RWPE2 (cell line): ENCODE results near the gene ZNF620.

Experiments
- ATAC-seq: fragments of 200-7000 bp; cut with Tn5 transposase; 3 replicates; pipeline ENCODE4 v1.9.1; 2021; ENCODE audit warnings: low read depth
- DNase-seq: peaks from one replicate; pipeline ENCODE4 v3.0.0-alpha.2; 2020; ENCODE audit warnings: low spot score
- H3K27ac ChIP-seq: fragments of 450-650 bp; 2 replicates; pipeline ENCODE4 v1.5.1; 2017; ENCODE audit warnings: mild to moderate bottlenecking; ENCODE audit not compliant: poor library complexity, severe bottlenecking
- H3K27me3 ChIP-seq: fragments of 250-450 bp; sonication (Bioruptor Pico); 2 replicates; pipeline ENCODE4 v1.5.1; 2021; ENCODE audit warnings: mild to moderate bottlenecking, moderate library complexity; ENCODE audit not compliant: insufficient read depth, poor library complexity, severe bottlenecking
- H3K36me3 ChIP-seq: fragments of 250-450 bp; sonication (Bioruptor Pico); 2 replicates; pipeline ENCODE4 v1.5.1; 2020; ENCODE audit warnings: low read depth, mild to moderate bottlenecking, moderate library complexity
- H3K4me1 ChIP-seq: fragments of 250-450 bp; sonication (Bioruptor Pico); 2 replicates; pipeline ENCODE4 v1.5.1; 2021; ENCODE audit warnings: mild to moderate bottlenecking, moderate library complexity; ENCODE audit not compliant: insufficient read depth, poor library complexity, severe bottlenecking
- H3K4me3 ChIP-seq: fragments of 250-450 bp; sonication (Bioruptor Pico); 2 replicates; pipeline ENCODE4 v1.5.1; 2021; ENCODE audit warnings: mild to moderate bottlenecking, moderate library complexity; ENCODE audit not compliant: severe bottlenecking
- H3K9me3 ChIP-seq: fragments of 250-450 bp; sonication (Bioruptor Pico); 2 replicates; pipeline ENCODE4 v1.5.1; 2021; ENCODE audit warnings: mild to moderate bottlenecking, moderate library complexity; ENCODE audit not compliant: severe bottlenecking
- TF ChIP-seq, protein P1 (sequence below): fragments of 450-650 bp; IDR thresholded peaks from one replicate; pipeline ENCODE4 v1.5.1; 2017; ENCODE audit warnings: mild to moderate bottlenecking, moderate library complexity; ENCODE audit not compliant: poor library complexity, severe bottlenecking

Gene ZNF620

GRCh38 chr3:40518067-40518466, 12.2 kb downstream of the ZNF620 start:
- Histone ChIP-seq H3K36me3 (no peaks in the 10 kb centered on the region), H3K27me3 (no peaks in the 10 kb centered on the region), H3K4me3 (no peak overlapping the region), H3K27ac (no peak overlapping the region), H3K4me1 (no peaks in the 10 kb centered on the region), H3K9me3 (no peaks in the 10 kb centered on the region)
- TF ChIP-seq, protein P1, sequence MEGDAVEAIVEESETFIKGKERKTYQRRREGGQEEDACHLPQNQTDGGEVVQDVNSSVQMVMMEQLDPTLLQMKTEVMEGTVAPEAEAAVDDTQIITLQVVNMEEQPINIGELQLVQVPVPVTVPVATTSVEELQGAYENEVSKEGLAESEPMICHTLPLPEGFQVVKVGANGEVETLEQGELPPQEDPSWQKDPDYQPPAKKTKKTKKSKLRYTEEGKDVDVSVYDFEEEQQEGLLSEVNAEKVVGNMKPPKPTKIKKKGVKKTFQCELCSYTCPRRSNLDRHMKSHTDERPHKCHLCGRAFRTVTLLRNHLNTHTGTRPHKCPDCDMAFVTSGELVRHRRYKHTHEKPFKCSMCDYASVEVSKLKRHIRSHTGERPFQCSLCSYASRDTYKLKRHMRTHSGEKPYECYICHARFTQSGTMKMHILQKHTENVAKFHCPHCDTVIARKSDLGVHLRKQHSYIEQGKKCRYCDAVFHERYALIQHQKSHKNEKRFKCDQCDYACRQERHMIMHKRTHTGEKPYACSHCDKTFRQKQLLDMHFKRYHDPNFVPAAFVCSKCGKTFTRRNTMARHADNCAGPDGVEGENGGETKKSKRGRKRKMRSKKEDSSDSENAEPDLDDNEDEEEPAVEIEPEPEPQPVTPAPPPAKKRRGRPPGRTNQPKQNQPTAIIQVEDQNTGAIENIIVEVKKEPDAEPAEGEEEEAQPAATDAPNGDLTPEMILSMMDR, result no peak
- DNase-seq (no peak), ATAC-seq (no peak)

GRCh38 chr3:40518848-40519247, 13.0 kb downstream of the ZNF620 start:
- Histone ChIP-seq H3K9me3 (no peaks in the 10 kb centered on the region), H3K27me3 (no peaks in the 10 kb centered on the region), H3K36me3 (no peaks in the 10 kb centered on the region), H3K4me3 (no peak overlapping the region), H3K27ac (no peak overlapping the region), H3K4me1 (no peaks in the 10 kb centered on the region)
- ATAC-seq (no peak), DNase-seq (no peak)
- TF ChIP-seq, protein P1, result no peak

- H3K27me3 ChIP-seq, result no peaks in the 10 kb centered on the region
- TF ChIP-seq, protein P1, result no peak
- ATAC-seq (no peak), DNase-seq (no peak)
- H3K4me1 ChIP-seq, result no peaks in the 10 kb centered on the region
- no peak overlapping the region for H3K27ac ChIP-seq
- no peaks in the 10 kb centered on the region; the same call in 1 of the 2 replicates for H3K36me3 ChIP-seq
- H3K9me3 ChIP-seq, result no peaks in the 10 kb centered on the region
- no peak overlapping the region for H3K4me3 ChIP-seq
These were observed 15.4 kb downstream of the ZNF620 start for GRCh38 chr3:40521254-40521653.

GRCh38 chr3:40523781-40524180, 17.9 kb downstream of the ZNF620 start:
- peak overlapping the region; percentile 46 for H3K27ac ChIP-seq
- DNase-seq, result no peak
- TF ChIP-seq, protein P1, result no peak

GRCh38 chr3:40524222-40524567, 18.4 kb downstream of the ZNF620 start:
- DNase-seq, result no peak
- no peak; the same call in 2 of the 3 replicates for ATAC-seq

More at GRCh38 chr3:40523781-40524180, 17.9 kb downstream of the ZNF620 start:
- no peaks in the 10 kb centered on the region for H3K4me1 ChIP-seq
- ATAC-seq, result no peak
- H3K36me3 ChIP-seq, result peaks cover 25% of the 10 kb centered on the region
- no peaks in the 10 kb centered on the region for H3K9me3 ChIP-seq
- H3K4me3 ChIP-seq, result no peak overlapping the region
- no peaks in the 10 kb centered on the region for H3K27me3 ChIP-seq

More at GRCh38 chr3:40524222-40524567, 18.4 kb downstream of the ZNF620 start:
- no peaks in the 10 kb centered on the region for H3K4me1 ChIP-seq
- H3K4me3 ChIP-seq, result peak overlapping the region; percentile 85
- H3K27ac ChIP-seq, result peak overlapping the region; percentile 46
- TF ChIP-seq, protein P1, result no peak
- no peaks in the 10 kb centered on the region for H3K9me3 ChIP-seq
- peaks cover 29% of the 10 kb centered on the region for H3K36me3 ChIP-seq
- no peaks in the 10 kb centered on the region for H3K27me3 ChIP-seq
